Fibroblast of lung (primary cell): ENCODE data around the gene ALDH3A2.

Experiments used
- CTCF ChIP-seq, 2 donors: IDR thresholded peaks in 1 of 2; conservative IDR thresholded peaks in 1 of 2; 1 replicate in 1 of 2; 2 replicates in 1 of 2; pipeline ENCODE4 v1.5.1; 2011 to 2012; ENCODE audit warnings: low read length in 2 of 2, control low read depth in 1 of 2, inconsistent platforms in 1 of 2, low read depth in 1 of 2, mild to moderate bottlenecking in 1 of 2
- EZH2 ChIP-seq: IDR thresholded peaks from 2 replicates; pipeline ENCODE4 v1.5.1; 2012; ENCODE audit warnings: low read length, control low read depth, mild to moderate bottlenecking; ENCODE audit errors: missing control alignments

GRCh38 chr17:19618015-19618414 is 30.5 kb upstream of the ALDH3A2 start:
- TF ChIP-seq CTCF (conservative IDR thresholded peaks at IDR 0.05 in 1 of 2, IDR thresholded peaks at IDR 0.05 in 1 of 2; ENCODE audit: low read depth in 1 of 2, low read length in 2 of 2): no peak
- TF ChIP-seq EZH2: no peak
